CD4-positive, alpha-beta T cell treated with Interleukin-12 subunit alpha and Interleukin-12 subunit beta, for 1 hour (primary cell): ENCODE data around the gene NTMT2.
"Not testable (repeated sequence)": the region's sequence is repeated elsewhere in the genome, so short reads cannot be mapped to it uniquely, and the experiment has no call there.

Experiments used
- DNase-seq: peaks from one replicate; pipeline ENCODE4 v3.0.0-alpha.2; 2020

Gene NTMT2

GRCh38 chr1:170157820-170158219 is 12.1 kb downstream of the NTMT2 start:
- DNase-seq = no peak

DNA sequence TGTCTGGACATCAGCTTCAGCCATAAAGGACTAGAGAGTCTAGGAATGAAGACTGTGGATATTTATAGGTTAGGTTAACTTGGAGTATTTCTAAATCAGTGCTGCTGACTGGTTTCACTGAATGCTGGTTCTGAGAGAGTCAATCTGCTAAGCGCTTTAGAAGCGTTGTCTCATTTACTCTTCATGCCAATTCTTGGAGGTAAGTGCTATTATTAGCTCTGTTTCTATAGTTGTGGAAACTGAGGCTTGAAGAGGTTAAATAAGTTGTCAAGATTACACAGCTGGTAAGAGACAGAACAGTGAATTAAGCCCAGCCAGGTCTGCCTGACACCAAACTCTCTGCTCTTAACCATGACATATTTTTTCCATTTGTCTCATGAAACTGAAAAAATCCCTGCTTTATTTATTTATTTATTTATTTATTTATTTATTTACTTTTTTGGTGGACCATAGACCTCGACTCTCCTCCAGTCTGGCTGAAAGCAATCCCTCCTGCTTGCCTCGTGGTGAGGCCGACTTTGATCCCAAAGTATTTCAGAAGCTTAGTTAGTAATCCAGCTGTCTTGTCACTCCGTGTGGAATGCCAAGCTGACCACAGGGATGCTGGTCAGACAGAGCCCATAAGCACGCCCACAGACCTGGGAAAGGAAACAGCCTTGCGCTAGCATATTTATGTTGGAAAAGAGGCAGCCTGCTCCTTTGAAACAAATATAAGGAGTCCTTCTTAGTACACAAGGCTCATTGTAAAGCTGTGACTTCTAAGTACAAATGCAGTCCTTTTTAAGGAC is 16.9 kb downstream of the NTMT2 start:
- no peak for DNase-seq

GRCh38 chr1:170164103-170164763 is 18.5 kb downstream of the NTMT2 start:
- DNase-seq = no peak

- DNase-seq = no peak
Observed at GRCh38 chr1:170166518-170167180, 20.9 kb downstream of the NTMT2 start.

- DNase-seq = peak; percentile 2
Observed at GRCh38 chr1:170168265-170168664, 22.5 kb downstream of the NTMT2 start.

- not testable (repeated sequence) for DNase-seq
Observed at GRCh38 chr1:170170513-170170912, 24.8 kb downstream of the NTMT2 start.

GRCh38 chr1:170174395-170174794 is 28.6 kb downstream of the NTMT2 start:
- no peak for DNase-seq

- no peak for DNase-seq
Observed at GRCh38 chr1:170175041-170175440, 29.3 kb downstream of the NTMT2 start.

DNA sequence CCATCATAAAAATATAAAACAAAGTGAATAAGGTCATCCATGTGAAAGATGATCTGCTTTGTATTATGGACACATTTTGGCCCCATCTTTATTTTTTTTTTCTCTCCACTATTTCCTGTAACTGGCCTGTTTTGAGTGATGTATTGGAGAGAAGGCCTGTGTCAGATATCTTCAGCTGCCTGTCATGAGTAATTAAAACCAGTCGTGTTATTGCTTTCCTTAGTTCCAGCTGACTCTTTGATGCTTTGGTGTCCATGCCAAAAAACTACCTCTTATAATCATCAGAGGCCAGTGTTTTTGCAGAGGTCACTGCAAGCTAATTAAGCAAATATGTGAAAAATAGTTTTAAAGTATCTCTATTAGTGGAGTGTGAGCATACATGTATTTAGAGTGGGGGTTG is 29.7 kb downstream of the NTMT2 start:
- no peak for DNase-seq

GRCh38 chr1:170176772-170177171 is 31.0 kb downstream of the NTMT2 start:
- DNase-seq = no peak

GRCh38 chr1:170182442-170182841 is 36.7 kb downstream of the NTMT2 start:
- no peak for DNase-seq

DNA sequence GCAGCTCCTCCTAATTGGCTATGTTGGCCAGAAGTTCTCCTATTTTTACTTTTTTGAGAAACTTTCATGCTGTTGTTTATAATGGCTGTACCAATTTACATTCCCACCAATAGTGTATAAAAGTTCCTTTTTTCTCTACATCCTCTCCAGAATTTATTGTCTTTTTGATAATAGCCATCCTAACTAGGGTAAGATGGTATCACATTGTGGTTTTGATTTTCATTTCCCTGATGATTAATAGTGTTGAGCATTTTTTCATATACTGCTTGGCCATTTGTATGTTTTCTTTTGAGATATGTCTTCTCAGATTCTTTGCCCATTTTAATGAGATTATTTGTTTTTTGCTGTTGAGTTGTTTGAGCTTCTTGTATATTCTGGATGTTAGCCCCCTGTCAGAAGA is 46.8 kb downstream of the NTMT2 start:
- no peak for DNase-seq

GRCh38 chr1:170194451-170194850 is 48.7 kb downstream of the NTMT2 start:
- no peak for DNase-seq

DNA sequence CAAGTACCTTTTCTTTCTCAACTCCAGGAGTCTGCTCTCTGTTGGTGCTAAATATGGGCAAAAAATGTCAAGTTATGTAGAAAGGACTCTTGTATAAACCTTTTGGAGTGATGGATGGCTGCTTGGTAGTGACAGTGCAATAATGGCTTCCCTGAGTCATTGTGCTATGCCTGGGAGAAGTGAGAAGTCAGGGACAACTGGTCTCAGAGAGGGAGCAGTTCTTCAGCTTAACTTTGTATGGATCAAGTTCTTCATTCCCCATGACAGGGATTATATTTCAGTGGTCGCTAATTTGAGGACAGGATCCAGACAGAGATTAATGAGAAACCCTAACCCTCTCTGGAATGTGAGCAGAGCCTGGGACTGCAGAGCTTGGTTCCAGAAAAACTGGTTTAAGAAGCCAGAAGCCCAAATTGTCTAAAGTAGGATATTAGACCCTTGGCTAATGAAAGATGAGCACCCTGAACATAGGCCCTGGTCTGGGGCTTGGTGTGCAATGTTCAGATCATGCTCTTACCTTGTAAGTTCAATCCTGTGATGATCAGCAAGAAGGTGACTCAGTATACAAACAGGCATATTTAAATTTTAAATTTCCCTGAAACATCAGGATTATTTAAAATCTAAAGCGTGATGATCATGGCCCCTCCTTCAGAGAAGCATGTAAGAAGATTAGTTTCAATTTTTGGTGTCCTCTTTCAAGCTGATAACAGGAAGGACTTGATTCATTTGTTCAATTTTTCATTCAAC is 50.9 kb downstream of the NTMT2 start:
- no peak for DNase-seq

GRCh38 chr1:170198090-170198489 is 52.3 kb downstream of the NTMT2 start:
- DNase-seq = no peak

DNA sequence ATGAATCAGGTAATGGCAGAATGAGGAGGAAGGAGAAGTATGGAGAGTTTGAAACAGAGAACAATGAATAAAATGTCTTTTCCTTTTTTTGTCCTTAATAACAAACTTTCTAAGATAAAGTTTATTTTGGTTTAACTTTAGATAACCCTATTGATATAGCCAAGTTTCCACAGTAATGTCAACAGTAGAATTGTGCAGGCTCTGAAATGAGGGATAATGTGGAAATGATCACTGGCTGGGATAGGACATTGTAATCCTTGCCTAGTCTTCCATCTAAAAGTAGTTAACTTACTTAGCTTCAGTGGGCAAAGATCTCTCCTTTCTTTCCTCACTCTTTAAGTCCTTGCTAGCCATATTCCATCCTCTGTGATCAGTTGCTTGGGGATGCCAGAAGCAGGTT is 52.8 kb downstream of the NTMT2 start:
- DNase-seq = no peak

DNA sequence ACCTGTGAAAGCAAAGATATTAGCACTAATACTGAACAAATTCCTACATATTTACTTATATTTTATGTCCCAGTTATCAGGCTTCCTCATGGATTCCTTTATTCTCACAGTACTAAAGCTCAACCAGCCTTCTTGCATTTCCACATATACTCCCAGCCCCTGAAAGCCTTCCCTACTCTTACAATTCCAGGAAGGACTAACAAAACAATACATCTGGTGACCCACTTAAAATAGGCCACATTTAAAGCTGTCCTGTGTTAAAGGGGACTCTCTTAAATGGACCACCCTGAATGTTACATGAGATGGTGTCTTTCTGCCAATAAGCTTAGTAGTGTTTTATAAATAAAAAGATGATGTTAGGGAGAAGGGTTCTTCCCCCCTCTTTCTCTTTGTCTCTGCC is 54.4 kb downstream of the NTMT2 start:
- DNase-seq = no peak

- no peak for DNase-seq
Observed at GRCh38 chr1:170200621-170201397, 55.0 kb downstream of the NTMT2 start.

DNA sequence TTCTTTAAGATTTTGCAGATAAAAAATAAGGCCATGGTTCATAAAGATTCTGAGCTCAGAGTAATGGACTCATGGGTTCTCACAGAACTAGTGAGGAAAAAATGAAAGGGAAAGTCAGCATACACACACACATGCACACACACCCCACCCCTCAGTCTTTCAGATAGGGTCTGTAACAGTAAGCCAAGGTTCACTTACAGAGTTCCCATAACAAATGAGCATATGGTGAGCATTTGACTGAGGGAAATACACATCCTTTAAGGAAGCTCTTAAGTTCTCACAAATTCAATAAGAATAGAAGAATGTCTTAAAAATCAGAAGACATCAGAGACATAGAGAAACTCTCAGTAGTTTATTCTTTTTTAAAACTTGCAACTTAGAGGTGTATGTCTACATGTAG is 57.9 kb downstream of the NTMT2 start:
- DNase-seq = no peak

GRCh38 chr1:170204121-170204520 is 58.4 kb downstream of the NTMT2 start:
- DNase-seq = no peak

DNA sequence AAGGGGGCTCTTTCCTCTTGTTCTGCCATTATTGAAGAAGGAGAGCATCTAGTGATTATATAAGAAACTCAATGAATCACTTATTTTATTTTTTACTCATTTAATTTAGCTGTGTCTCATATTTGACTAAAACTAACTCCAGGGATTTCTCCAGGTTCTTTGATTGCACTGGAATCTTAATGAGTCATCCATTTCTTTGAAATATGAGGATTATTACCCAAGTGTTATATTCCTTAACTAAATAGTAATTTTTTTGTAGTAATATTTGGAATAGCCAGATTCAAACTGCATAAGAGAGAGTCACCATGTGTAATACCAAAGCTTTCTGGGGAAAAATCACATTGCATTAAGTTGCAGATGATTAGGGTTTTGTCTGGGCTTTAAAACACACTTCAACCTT is 59.5 kb downstream of the NTMT2 start:
- DNase-seq = no peak

GRCh38 chr1:170209125-170209524 is 63.4 kb downstream of the NTMT2 start:
- DNase-seq = no peak

- DNase-seq = no peak
Observed at GRCh38 chr1:170210142-170210541, 64.4 kb downstream of the NTMT2 start.
